Measurements from ENCODE around the gene CREBZF.
"Not testable (repeated sequence)": the region's sequence is repeated elsewhere in the genome, so short reads cannot be mapped to it uniquely, and the experiment has no call there.

CREBZF gene

GRCh38 chr11:85626496-85626895 is 38.4 kb downstream of the CREBZF start:
- no peak for DNase-seq (ENCODE audit: low spot score)

DNA sequence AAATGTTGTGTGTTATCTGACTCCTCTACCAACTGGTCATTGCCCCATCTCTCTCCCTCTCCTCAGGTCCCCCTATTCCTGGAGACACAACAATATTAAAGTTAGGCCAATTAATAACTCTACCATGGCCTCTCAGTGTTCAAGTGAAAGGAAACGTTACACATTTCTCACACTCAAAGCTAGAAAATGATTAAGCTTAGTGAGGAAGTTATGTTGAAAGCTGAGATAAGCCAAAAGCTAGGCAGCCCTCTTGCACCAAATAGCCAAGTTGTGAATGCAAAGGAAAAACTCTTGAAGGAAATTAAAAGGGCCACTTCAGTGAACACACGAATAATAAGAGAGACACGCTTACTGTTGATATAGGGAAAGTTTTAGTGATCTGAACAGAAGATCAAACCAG is 44.7 kb downstream of the CREBZF start:
- DNase-seq (ENCODE audit: low spot score) = no peak

GRCh38 chr11:85619499-85619898 is 45.4 kb downstream of the CREBZF start:
- DNase-seq (ENCODE audit: low spot score) = no peak

GRCh38 chr11:85611643-85612042 is 53.3 kb downstream of the CREBZF start:
- DNase-seq (ENCODE audit: low spot score) = not testable (repeated sequence)
